Neural progenitor cell (in vitro differentiated cells): Measurements from ENCODE around the gene EAF1. TPM values are rescaled to one million over a fixed set of nuclear protein-coding genes. Genes with fewer than 3 reads are reported as not detected.
"Not testable (repeated sequence)": the region's sequence is repeated elsewhere in the genome, so short reads cannot be mapped to it uniquely, and the experiment has no call there.

Experiments used
- DNase-seq: peaks from one replicate; pipeline ENCODE4 v3.0.0-alpha.2; 2016; ENCODE audit warnings: low spot score
- H2AFZ ChIP-seq: fragments of 200-600 bp; sonication (generic); replicated peaks from 2 replicates; pipeline ENCODE4 v1.6.1; 2016; ENCODE audit warnings: antibody characterized with exemption
- H3F3A ChIP-seq: fragments of 200-600 bp; sonication (generic); 2 replicates; pipeline ENCODE4 v1.6.1; 2016; ENCODE audit warnings: antibody characterized with exemption, low read depth
- H3K27ac ChIP-seq: fragments of 200-600 bp; sonication (generic); 2 replicates; pipeline ENCODE4 v1.5.1; 2016; ENCODE audit warnings: mild to moderate bottlenecking
- H3K27me3 ChIP-seq: fragments of 200-600 bp; sonication (generic); 2 replicates; pipeline ENCODE4 v1.6.1; 2016; ENCODE audit warnings: mild to moderate bottlenecking, moderate library complexity
- H3K36me3 ChIP-seq: fragments of 200-600 bp; sonication (generic); 2 replicates; pipeline ENCODE4 v1.5.1; 2016
- H3K4me1 ChIP-seq: fragments of 200-600 bp; sonication (generic); 2 replicates; pipeline ENCODE4 v1.6.1; 2016; ENCODE audit warnings: mixed run types
- H3K4me2 ChIP-seq: fragments of 200-600 bp; sonication (generic); 2 replicates; pipeline ENCODE4 v1.6.1; 2016
- H3K4me3 ChIP-seq: fragments of 200-600 bp; sonication (generic); 2 replicates; pipeline ENCODE4 v1.5.1; 2016
- H3K79me2 ChIP-seq: fragments of 200-600 bp; sonication (generic); 2 replicates; pipeline ENCODE4 v1.6.1; 2016; ENCODE audit warnings: low read depth
- H3K9ac ChIP-seq: fragments of 200-600 bp; sonication (generic); 2 replicates; pipeline ENCODE4 v1.6.1; 2016
- H3K9me3 ChIP-seq: fragments of 200-600 bp; sonication (generic); 2 replicates; pipeline ENCODE4 v1.5.1; 2016; ENCODE audit warnings: low read depth
- H4K20me1 ChIP-seq: fragments of 200-600 bp; sonication (generic); 2 replicates; pipeline ENCODE4 v1.6.1; 2016; ENCODE audit warnings: low read depth
- H3K27ac Mint-ChIP-seq: 3 replicates; pipeline ENCODE4 v1.8.0; 2021; ENCODE audit warnings: mixed read lengths
- H3K27me3 Mint-ChIP-seq: 2 replicates; pipeline ENCODE4 v1.8.0; 2022; ENCODE audit warnings: low read depth, mild to moderate bottlenecking, inconsistent platforms, moderate library complexity, mixed read lengths; ENCODE audit not compliant: insufficient read depth
- H3K36me3 Mint-ChIP-seq: 3 replicates; pipeline ENCODE4 v1.8.0; 2021; ENCODE audit warnings: mixed read lengths
- H3K4me1 Mint-ChIP-seq: 3 replicates; pipeline ENCODE4 v1.8.0; 2021; ENCODE audit warnings: mixed read lengths
- H3K4me3 Mint-ChIP-seq: 3 replicates; pipeline ENCODE4 v1.8.0; 2021; ENCODE audit warnings: mild to moderate bottlenecking, moderate library complexity, mixed read lengths
- H3K9me3 Mint-ChIP-seq: 3 replicates; pipeline ENCODE4 v1.8.0; 2020; ENCODE audit warnings: mixed read lengths
- CTCF ChIP-seq: fragments of 200-600 bp; sonication (generic); IDR thresholded peaks from 2 replicates; pipeline ENCODE4 v1.5.1; 2017; ENCODE audit warnings: antibody characterized with exemption, mild to moderate bottlenecking
- EZH2 ChIP-seq: fragments of 200-600 bp; sonication (generic); IDR thresholded peaks from 2 replicates; pipeline ENCODE4 v1.6.1; 2017; ENCODE audit warnings: antibody characterized with exemption, mild to moderate bottlenecking, moderate library complexity
- EZH2phosphoT487 ChIP-seq: fragments of 200-600 bp; sonication (generic); IDR thresholded peaks from 2 replicates; pipeline ENCODE4 v1.6.1; 2017; ENCODE audit warnings: antibody characterized with exemption
- total RNA-seq: library from RNA; depleted of rRNA; stranded (reverse); fragments of >200 nt; gene quantifications from 2 replicates; pipeline ENCODE4 v1.2.3, GENCODE V29; 2015; ENCODE audit warnings: low replicate concordance

Gene EAF1
- total RNA-seq, 1 donor from 2014 or later, result 34.2 TPM

- TF ChIP-seq CTCF (no peak), EZH2phosphoT487 (no peak), EZH2 (no peak)
- H3K4me3 Mint-ChIP-seq, result no peak overlapping the region
- H3K4me3 ChIP-seq, result no peak overlapping the region
- peaks cover 3% of the 10 kb centered on the region for H3K27me3 Mint-ChIP-seq
- no peak overlapping the region for H3K27ac ChIP-seq
- H3K79me2 ChIP-seq, result no peaks in the 10 kb centered on the region
- H3K4me1 ChIP-seq, result no peaks in the 10 kb centered on the region
- peaks cover 4% of the 10 kb centered on the region for H3K4me1 Mint-ChIP-seq
- H4K20me1 ChIP-seq, result no peaks in the 10 kb centered on the region
- no peaks in the 10 kb centered on the region for H3K9me3 Mint-ChIP-seq
- peaks cover 4% of the 10 kb centered on the region for H3K36me3 Mint-ChIP-seq
- H3K4me2 ChIP-seq, result no peak overlapping the region
- no peak overlapping the region for H2AFZ ChIP-seq
- no peaks in the 10 kb centered on the region for H3K36me3 ChIP-seq
- no peak overlapping the region for H3K9ac ChIP-seq
- H3K9me3 ChIP-seq, result no peaks in the 10 kb centered on the region
- no peaks in the 10 kb centered on the region for H3K27me3 ChIP-seq
- no peak overlapping the region for H3K27ac Mint-ChIP-seq
- no peak for DNase-seq
- no peaks in the 10 kb centered on the region for H3F3A ChIP-seq
Observed at GRCh38 chr3:15454965-15455364, 27.6 kb downstream of the EAF1 start.

GRCh38 chr3:15455756-15456155 lies 28.4 kb downstream of the EAF1 start:
- no peak for DNase-seq
- Histone ChIP-seq H3K9me3 (no peaks in the 10 kb centered on the region), H3K36me3 (no peaks in the 10 kb centered on the region), H3K4me3 (no peak overlapping the region), H4K20me1 (no peaks in the 10 kb centered on the region), H3K4me1 (no peaks in the 10 kb centered on the region), H3K9ac (no peak overlapping the region), H2AFZ (no peak overlapping the region), H3K4me2 (no peak overlapping the region), H3K79me2 (no peaks in the 10 kb centered on the region), H3K27me3 (no peaks in the 10 kb centered on the region), H3K27ac (no peak overlapping the region), H3F3A (no peaks in the 10 kb centered on the region)
- TF ChIP-seq EZH2phosphoT487 (no peak), EZH2 (no peak), CTCF (no peak)
- H3K4me1 Mint-ChIP-seq, result no peaks in the 10 kb centered on the region
- no peak overlapping the region for H3K27ac Mint-ChIP-seq
- peaks cover 3% of the 10 kb centered on the region for H3K27me3 Mint-ChIP-seq
- peaks cover 4% of the 10 kb centered on the region for H3K36me3 Mint-ChIP-seq
- no peak overlapping the region for H3K4me3 Mint-ChIP-seq
- no peaks in the 10 kb centered on the region for H3K9me3 Mint-ChIP-seq

GRCh38 chr3:15456321-15456720 lies 28.9 kb downstream of the EAF1 start:
- Histone ChIP-seq H2AFZ (no peak overlapping the region), H3K9ac (no peak overlapping the region), H3K79me2 (no peaks in the 10 kb centered on the region), H3K27me3 (no peaks in the 10 kb centered on the region), H3K4me1 (no peaks in the 10 kb centered on the region), H3K36me3 (no peaks in the 10 kb centered on the region), H4K20me1 (no peaks in the 10 kb centered on the region), H3K4me3 (no peak overlapping the region), H3F3A (no peaks in the 10 kb centered on the region), H3K4me2 (no peak overlapping the region), H3K9me3 (no peaks in the 10 kb centered on the region), H3K27ac (no peak overlapping the region)
- TF ChIP-seq EZH2phosphoT487 (no peak), EZH2 (no peak), CTCF (no peak)
- no peak overlapping the region for H3K4me3 Mint-ChIP-seq
- peaks cover under 1% of the 10 kb centered on the region for H3K36me3 Mint-ChIP-seq
- no peaks in the 10 kb centered on the region for H3K4me1 Mint-ChIP-seq
- H3K9me3 Mint-ChIP-seq, result no peaks in the 10 kb centered on the region
- H3K27ac Mint-ChIP-seq, result no peak overlapping the region
- peaks cover 3% of the 10 kb centered on the region for H3K27me3 Mint-ChIP-seq
- DNase-seq, result no peak

- not testable (repeated sequence) for H3K9ac ChIP-seq, H3K4me3 ChIP-seq, H3K4me1 ChIP-seq, H3K27me3 ChIP-seq, H3K4me2 ChIP-seq, H3K79me2 ChIP-seq, H3K4me1 Mint-ChIP-seq, H2AFZ ChIP-seq, H4K20me1 ChIP-seq, H3K27ac ChIP-seq, H3K9me3 Mint-ChIP-seq, H3K4me3 Mint-ChIP-seq, H3K27ac Mint-ChIP-seq, H3K36me3 ChIP-seq, DNase-seq, H3K36me3 Mint-ChIP-seq, H3K27me3 Mint-ChIP-seq, H3K9me3 ChIP-seq, H3F3A ChIP-seq
Observed at GRCh38 chr3:15456915-15457314, 29.5 kb downstream of the EAF1 start.
